GM19239 (cell line): ENCODE measurements around the gene SLC1A2.
A peak's percentile ranks its signal among the peaks of the same experiment; 100 is the strongest.

ENCODE experiments used
- DNase-seq: peaks from one replicate; pipeline ENCODE4 v3.0.0; 2011; ENCODE audit warnings: low spot score; ENCODE audit not compliant: insufficient read length
- FAIRE-seq: peaks from 2 replicates; lab custom pipeline; 2011; peaks lifted over from hg19 to GRCh38; lab: Jason Lieb, UNC

Gene SLC1A2

DNA sequence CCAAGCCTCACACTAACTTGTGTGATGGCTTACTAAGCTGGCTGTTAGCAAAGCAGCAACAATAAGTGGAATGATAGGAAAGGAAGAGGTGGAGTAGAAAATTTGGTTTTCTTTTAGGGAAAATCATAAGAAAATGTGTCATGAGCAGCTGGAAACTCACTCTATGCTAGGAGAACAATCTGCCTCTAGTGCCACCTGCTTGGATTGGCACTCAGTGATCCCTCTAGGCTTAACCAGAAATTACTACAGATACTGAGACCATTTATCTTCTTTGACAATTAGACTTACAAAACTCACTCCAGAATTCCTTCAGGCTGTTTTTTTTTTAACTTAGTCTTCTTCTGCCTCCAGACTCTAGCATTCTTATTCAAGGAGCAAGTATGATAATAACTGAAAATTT, 163.1 kb downstream of the SLC1A2 start:
- DNase-seq, result no peak
- no peak for FAIRE-seq

DNA sequence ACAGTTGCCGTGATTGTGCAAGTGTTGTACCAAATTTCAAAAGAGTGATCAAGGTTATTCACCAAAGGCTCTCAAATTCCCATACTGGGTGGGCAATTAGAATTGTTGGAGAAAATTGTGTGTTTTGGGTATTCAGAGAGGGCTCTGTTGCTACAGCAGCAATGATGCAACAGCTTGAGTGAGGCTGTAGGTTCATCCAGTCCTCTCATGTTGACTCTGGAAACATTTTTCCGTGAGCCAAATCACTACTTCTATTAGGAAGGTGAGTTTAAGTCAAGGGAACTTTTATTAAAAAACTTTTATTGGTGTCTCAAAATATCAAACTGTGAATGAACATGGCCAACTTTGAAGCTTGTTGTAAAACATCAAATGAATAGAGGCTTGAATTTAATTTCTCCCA, 163.8 kb downstream of the SLC1A2 start:
- FAIRE-seq (no peak), DNase-seq (no peak)

DNA sequence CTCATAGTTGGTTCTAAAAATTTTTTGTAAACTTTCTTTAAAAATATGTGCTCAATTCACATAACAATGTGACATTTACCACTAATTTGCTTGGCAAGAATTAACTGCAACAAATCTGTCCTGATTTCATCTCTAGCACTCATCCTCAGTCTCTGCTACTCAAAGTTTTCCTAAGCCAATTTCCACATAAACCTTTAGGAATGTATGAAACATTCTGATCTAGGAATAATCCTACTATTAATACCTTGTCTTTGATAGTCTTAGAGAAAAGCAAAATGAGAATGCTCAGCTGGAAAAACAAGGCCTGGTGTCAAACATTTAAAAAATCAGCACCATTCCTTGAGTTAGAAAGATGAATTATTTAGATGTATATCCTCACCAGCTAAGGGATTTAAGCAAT, 166.1 kb downstream of the SLC1A2 start:
- no peak for FAIRE-seq
- DNase-seq, result no peak

DNA sequence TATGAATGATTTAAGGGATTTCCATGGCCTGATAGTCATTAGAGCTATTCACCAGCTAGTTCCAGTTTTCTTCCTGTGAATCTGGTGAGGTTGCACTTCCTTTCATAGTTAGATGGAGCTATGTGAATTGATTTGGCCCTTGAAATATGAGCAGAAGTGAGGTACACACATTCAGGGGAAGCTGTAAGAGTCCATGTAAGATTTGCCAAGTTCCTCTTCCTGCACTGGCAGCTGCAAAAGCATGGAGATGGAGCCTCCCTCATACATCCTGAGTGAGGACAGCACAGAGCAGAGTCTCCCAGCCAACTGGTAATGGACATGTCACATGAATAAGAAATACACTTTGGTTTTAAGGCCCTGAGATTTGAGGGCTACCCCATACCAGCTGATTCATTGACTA, 168.7 kb downstream of the SLC1A2 start:
- FAIRE-seq (no peak), DNase-seq (no peak)

DNA sequence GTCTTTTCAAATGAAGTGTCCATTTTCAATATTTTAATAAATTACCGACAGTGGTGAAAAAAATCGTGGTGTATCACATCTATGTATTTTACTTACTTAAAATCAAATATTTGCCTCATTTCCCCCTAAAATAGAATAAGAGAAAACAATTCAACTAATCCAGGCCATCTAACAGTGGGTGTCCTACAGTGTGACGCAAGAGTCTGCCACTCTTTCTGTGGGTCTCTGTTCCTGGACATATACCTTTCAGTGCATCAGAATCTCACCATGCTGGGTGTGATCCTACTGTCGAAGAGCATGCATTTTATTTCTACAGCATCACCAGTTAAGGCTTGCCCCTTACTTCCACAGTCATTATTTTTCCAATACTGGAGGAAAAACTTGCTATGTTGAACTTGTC, 169.2 kb downstream of the SLC1A2 start:
- no peak for DNase-seq

DNA sequence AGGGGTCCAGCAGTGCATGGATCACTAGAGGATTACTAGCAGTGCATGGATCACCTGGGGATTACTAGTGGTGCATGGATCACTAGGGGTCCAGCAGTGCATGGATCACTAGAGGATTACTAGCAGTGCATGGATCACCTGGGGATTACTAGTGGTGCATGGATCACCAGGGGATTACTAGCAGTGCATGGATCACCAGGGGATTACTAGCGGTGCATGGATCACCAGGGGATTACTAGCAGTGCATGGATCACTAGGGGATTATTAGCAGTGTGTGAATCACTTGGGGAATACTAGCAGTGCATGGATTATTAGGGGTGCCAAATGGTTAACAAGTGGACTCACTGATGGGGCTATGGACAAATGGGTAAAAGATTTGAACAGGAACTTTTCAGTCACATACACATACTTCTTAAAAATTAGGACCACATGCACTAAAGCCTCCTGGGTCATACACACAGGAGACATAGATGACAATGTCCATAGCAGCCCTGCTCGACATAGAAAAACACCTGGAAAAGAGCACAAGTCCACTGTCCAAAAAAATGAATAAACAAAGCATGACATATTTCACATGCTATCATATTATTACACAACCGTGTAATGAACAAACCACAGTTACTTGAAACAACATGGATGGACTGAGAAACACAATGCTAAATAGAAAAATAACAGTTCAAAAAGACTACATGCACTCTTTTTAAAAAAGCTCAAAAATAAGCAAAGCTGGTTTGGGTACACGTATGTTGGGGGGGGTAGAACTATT, 170.6 kb downstream of the SLC1A2 start:
- FAIRE-seq (peak; percentile 79), DNase-seq (no peak)

More for the DNA sequence above, 169.2 kb downstream of the SLC1A2 start:
- no peak for FAIRE-seq

DNA sequence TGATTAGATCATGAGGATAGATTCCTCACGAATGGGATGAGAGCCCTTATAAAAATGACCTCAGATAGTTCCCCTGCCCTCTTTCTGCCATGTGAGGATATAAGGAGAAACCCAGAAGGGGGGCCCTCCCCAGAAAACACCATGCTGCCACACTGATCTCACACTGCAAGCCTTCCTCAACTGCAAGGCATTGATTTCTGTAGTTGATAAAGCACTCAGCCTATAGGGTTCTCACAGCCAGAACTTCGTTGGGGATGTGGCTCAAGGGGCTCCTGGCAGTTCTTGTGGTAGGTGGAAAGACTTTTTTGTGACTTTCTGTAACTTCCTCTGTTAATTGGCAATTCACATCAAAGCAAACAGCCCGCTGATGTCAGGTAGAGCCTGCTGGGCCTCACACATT, 171.5 kb downstream of the SLC1A2 start:
- no peak for FAIRE-seq

DNA sequence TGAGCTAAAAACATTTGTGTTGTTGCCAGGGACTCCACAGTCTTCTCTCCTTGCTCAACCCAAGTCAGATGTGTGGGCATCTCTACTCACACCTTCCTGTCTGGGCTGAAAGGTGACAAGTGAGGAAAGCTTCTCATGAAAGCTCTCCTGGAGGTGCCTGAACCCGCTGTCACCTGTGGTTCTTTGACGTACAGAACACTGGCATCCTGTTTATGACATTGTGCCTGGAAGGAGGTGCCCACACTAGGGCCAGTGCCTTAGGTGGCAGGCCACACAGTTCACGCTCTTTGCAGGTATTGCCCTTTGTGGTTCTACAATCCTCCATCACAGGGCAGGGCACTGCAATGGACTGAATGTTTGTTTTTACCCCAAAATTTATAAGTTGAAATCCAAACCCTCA, 171.9 kb downstream of the SLC1A2 start:
- no peak for FAIRE-seq
- no peak for DNase-seq

More for the DNA sequence above, 171.5 kb downstream of the SLC1A2 start:
- no peak for DNase-seq

DNA sequence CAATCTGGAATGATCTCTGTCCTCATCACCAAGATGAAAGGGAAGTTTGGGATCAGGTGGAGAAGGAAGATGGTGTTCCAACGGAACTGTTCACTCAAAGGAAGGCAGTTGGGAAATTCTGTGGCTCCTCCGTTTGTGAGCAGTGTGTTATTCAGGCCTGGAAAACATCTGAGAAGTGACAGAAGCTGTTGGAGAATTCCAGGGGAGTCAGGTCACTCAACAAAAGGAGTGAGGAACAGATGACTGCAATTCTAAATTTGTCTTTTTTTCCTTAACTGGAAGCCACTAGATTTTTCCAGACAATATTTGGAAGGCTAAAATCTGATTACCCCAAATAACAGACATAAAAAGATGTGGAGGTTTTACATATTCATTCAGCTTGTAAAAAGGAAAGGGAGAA, 172.6 kb downstream of the SLC1A2 start:
- no peak for FAIRE-seq
- no peak for DNase-seq

DNA sequence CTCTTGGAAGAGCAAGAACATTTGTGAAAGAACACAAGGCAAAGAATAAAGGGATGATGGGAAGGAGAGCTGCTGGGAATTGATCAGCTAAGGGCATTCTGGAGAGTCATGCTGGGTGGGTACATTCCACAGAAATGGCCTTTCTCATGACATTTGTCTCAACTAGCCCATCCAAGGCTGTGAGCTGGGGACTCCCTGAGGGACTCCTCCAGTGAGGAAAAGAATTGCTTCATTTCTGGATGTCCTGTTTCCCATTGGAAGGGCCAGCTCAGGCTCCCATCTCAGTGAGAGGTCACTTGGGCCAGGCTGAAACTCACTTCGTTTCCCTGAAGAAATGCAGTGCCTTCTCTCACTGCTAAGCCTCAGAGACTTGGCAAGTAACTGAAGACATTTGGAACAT, 173.6 kb downstream of the SLC1A2 start:
- FAIRE-seq, result no peak

DNA sequence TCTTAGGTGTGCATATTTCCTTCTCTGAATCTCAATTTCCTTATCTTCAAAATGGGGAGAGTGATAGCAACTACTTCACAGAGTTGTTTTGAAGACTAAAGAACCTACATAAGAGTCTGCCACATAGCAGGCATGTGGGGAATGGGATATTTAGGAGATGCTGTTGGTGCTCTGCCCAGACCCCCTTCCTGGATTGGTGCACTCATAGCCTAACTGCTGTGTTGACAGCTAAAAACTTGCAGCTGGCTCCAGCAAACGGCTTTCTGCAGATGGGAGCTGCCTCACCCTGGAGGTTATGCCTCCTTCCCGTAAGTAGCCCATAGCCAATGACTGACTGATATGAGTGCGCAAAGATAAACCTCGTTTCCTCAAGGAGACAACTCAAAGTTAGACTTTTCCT, 174.3 kb downstream of the SLC1A2 start:
- FAIRE-seq, result no peak
- no peak for DNase-seq

More for the DNA sequence above, 173.6 kb downstream of the SLC1A2 start:
- DNase-seq, result no peak

DNA sequence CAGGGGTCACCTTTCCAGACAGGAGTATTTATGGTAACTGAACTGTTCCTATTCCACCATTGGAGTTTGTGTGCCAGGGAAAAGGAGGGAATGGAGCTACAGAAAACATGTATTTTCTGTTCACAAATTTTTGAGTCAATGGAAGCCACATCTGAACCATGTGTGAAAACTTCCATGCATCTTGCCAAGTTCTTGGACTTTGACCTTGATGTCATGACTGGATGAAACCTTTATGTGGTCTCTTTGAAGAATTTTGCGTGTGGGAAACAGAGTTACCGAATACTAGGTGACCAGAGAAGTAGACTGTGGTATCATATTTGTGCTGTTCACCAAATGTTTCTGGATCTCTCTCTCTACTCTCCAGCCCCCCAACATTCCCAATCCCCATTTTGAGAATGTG, 175.6 kb downstream of the SLC1A2 start:
- no peak for FAIRE-seq
- DNase-seq, result no peak

DNA sequence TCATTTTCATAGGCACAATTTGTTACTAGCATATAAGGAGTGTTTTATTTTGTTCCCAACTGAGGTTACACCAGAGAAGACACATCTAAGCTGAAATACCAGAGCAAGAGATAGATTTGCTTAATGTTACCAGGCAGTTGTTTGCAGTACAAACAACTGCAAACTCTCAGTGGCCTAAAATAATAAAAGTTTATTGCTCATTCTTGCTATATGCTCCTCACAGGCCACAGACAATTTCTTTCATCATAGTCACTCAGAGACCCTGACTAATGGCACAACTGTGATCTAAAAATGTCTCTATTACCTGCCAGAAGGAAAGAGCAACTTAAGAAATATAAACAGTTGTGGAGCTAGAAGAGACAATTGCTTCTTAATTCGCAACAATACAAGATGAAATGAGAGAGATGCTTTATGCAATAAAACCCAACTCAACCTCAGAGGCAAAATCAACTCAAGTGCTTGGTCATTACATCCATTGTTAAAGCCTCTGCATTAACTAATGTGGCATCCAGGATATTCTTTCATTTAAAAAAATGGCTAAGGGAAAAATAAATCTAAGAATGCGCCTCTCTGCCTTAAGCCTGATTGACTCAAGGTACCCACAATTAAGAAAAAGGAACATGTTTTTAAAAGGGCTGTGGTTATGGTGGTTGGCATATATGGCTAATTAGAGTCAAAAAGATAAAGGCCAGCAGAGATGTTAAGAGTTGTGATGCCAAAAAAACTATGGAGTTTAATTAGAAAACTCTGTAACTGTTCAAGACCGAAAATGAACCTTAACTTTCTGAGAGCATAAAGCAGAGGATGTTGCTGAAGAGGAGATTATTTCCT, 176.7 kb downstream of the SLC1A2 start:
- FAIRE-seq (no peak), DNase-seq (no peak)

DNA sequence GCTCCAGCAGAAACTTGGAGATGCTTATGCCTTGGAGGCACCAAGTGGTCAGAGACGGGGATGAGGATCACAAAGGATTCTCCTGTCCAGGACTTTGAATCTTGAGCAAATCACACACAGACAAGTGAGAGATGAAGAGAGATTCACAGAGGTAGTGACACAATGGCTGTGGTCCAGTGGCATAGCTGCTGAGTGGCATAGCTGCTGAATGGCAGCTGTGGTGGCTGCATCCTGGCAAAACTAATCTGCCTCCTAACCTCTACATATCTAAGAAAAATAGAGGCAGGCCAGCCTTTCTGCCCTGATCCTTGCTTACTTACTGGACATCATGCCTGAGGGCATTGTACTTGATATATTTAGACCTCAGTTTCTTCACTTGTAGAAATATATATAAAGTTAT, 177.8 kb downstream of the SLC1A2 start:
- no peak for DNase-seq
- no peak for FAIRE-seq

DNA sequence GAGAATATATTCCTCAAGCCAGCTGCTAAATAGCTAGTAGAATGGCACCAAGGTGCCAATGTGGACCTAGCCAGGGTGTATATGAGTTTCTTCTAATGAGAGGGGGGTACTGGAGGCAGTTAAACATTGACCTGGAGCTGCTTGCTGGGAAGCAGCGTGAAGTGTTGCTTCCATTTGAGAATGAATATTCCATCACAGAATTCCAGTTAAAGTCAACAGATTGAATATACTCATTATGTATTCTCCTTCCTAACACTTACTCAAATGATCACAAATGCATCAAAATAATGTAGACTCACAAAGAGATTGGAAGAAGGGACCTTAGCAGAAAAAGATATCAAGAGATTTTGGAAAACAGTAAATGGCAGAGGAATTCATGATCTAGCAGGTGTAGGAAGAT, 178.3 kb downstream of the SLC1A2 start:
- FAIRE-seq (no peak), DNase-seq (no peak)

DNA sequence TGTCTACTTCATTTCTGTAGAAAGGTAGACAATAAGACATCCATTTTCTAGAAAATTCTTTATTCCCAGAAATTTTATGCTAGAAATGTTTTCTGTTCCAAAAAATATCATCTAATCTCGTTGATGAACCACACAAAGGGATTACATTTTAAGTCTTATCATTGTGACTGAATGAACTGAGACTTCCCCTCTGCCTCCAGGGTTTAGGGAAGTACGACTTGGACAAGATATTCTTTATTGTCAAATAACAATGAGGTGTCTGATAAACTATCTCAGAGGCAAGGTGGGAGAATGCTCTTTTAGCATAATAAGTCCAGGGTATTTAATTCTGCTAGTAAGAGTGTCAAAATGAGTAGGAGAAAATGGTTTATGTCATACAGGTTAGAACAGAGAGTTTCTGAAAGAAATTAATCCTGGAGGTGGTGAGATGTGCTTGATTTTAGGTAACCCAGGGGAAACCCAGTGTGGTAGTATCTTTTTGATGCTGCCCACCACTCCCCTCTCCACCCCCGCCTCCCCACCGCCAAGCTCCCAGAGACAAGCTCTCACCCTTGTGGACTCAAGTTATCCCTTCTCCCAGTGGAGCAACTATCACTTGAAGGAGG, 179.8 kb downstream of the SLC1A2 start:
- DNase-seq (no peak), FAIRE-seq (no peak)

DNA sequence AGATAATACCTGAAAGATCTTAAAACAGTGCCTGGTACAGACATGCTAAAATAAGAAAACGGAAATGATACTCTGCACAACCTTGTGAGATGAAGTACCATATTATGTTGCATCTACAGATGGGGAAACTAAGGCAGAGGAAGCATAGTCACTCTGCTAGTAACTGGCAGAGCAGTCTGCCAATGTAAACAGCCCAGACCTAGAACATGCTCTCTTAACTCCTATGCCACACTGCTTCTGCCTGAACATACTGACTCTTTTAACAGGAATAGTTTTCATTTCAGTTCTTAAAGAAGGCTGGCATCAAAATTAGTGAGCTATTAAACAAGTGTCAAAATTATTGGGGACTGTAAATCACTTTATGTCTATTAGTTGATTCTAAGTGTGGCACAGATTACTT, 180.5 kb downstream of the SLC1A2 start:
- DNase-seq, result no peak
- FAIRE-seq, result no peak

DNA sequence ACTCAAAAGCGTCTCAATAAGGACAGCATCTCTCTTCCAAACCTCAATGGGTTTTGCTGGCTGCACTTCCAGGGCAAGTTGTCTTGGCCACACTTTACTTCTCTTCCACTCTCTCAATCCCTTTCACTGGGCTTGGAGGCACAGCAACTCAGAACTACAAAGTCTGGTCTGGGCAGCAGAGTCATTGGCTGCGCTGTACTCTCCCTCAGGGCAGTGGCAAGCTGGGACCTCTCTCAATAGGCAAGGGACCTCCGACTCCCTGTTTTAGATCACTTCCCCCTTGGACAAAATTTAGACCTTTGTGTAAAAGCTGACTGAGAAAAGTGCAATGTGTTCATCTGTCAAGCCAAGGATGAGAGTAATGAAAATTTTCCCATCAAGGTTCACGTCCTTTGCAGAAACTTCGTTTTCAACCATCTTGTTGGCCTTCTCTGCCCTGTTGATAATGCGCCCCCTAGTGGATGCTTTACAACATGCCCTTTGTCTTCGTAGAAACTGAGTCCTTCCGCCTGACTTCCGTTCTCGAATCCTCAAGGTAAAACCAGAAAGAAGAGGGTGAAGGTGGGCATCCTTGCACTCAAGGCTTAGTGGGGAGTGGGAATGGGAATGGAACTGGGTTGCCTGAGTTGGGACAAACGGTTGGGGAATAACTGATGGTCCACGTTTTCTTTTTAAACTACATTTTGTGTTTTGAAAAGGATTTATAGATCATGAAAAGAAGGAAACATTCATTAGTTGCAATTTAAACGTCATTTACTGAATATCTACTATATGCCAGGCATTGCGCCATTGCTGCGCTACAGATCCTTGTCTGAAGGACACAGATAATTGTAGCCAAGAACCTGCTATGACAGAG, 181.3 kb downstream of the SLC1A2 start:
- DNase-seq, result peak; percentile 17
- FAIRE-seq, result peak; percentile 95

DNA sequence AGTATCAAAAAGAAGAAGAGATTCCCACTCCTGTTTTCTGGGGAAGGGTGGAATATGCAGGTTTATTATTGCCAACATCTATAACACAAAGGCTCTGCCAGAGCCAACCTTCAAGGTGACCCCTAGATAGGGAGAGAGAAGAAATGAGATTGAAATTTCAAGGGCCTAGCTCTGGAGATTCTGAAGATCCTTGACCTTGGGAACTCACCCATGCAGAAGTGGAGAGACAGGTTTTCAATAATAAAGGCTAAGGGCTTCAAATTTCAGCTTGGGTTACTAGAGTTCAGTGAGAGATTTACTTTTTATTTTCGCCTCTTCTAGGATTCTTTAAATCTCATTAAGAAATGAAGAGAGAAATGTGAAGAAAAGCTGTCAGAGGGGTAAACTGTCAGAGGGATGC, 182.0 kb downstream of the SLC1A2 start:
- no peak for FAIRE-seq
- no peak for DNase-seq

DNA sequence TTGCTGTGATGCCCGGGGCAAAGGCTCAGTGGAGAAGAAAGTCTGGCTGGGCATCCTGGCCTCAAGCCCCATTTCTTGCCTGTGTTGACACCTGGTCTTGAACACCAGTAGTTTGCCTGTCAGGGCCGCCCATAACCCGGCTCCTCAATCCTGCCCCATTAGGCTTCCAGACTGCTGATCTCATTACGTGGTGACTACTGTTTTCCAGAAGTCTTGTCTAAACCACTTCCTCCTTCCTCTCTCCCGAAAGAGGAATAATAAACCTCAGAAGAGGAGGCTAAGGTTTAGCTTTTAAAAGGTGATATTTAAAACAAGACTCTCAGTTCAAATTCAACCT, 182.7 kb downstream of the SLC1A2 start:
- no peak for DNase-seq
- FAIRE-seq, result no peak
